Right kidney (tissue), 1 donor: ENCODE results near the gene HDAC4.

Source experiments
- DNase-seq: peaks from one replicate; pipeline ENCODE4 v3.0.0-alpha.2; 2016

Gene HDAC4

DNA sequence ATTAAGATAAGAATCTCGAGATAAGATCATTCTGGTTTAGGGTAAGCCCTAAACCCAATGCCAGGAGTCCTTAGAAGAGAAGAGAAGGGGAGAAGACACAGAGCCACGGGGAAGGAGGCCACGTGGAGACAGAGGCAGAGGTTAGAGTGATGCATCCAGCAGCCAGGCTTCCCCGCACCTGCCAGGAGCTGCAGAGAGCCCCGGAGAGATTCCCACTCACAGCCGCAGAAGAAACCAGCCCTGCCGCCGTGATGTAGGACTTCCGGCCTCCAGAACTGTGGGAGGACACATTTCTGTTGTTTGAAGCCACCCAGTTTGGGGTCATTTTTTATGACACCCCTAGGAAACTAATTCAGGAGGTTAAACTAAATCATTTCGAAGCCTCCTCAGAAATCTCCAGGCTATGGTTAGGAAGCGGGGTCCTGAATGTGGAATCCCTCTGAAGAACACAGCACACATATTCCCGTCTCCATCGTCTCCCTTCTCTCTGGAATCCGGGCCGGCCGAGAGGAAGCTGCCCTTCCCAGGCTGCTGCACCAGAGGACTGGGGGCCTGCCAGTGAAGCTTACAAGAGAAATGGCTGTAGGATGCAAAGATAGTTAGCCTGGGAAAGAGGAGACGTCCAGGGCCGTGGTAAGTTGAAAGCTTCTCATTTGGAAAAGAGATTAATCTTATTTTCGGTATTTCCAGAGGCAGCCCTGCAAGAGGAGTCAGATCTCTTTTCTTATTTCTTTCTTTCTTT is 396.4 kb downstream of the HDAC4 start:
- no peak for DNase-seq

GRCh38 chr2:239003624-239004273 is 397.1 kb downstream of the HDAC4 start:
- DNase-seq: no peak

GRCh38 chr2:239002954-239003623 is 397.7 kb downstream of the HDAC4 start:
- DNase-seq: no peak

GRCh38 chr2:239002591-239002953 is 398.2 kb downstream of the HDAC4 start:
- no peak for DNase-seq

DNA sequence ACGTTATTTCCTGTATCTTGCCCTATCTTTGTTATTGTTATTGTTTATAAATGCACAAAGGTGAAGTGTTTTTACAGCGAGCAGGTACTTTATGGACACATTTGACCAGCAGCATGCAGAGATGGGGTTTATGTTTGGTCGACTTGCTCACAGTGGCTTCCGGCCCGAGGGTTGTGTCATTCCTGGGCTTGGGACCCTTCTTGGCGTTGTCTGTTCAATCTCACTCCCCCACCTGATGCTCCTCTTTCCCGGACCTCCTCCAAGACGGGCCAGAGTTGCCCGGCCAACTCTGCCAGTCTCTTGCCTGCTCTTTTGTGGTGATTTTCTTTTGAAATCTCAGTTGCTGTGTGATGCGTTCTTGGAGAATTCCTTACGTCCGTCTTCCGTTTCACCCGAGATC is 399.0 kb downstream of the HDAC4 start:
- DNase-seq: no peak

- no peak for DNase-seq
Measured at GRCh38 chr2:239000500-239001073, 400.2 kb downstream of the HDAC4 start.

DNA sequence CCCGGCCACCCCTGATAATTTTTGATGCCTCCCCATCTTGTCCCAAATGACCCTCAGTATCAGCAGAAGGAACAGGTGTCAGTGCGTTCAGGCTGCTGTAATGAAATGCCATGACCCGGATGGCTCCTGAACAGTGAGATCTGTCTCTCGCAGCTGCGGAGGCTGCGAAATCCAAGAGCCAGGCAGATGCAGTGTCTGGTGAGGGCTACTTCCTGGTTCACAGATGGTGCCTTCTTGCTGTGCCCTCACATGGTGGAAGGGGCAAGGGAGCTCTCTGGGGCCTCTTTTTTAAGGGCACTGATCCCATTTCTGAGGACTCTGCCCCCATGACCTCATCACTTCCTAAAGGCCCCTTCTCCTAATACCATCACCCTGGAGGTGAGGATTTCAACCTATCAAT is 400.7 kb downstream of the HDAC4 start:
- no peak for DNase-seq

GRCh38 chr2:238999291-238999741 is 401.5 kb downstream of the HDAC4 start:
- DNase-seq: no peak

GRCh38 chr2:238998801-238999200 is 402.0 kb downstream of the HDAC4 start:
- DNase-seq: no peak
